Kidney glomerular epithelial cell (primary cell): ENCODE data around the gene PHACTR1.
"Not testable (repeated sequence)": the region's sequence is repeated elsewhere in the genome, so short reads cannot be mapped to it uniquely, and the experiment has no call there.

ENCODE experiments used
- DNase-seq: peaks from one replicate; lab custom pipeline; 2025; lab: John Stamatoyannopoulos, UW

Gene PHACTR1

DNA sequence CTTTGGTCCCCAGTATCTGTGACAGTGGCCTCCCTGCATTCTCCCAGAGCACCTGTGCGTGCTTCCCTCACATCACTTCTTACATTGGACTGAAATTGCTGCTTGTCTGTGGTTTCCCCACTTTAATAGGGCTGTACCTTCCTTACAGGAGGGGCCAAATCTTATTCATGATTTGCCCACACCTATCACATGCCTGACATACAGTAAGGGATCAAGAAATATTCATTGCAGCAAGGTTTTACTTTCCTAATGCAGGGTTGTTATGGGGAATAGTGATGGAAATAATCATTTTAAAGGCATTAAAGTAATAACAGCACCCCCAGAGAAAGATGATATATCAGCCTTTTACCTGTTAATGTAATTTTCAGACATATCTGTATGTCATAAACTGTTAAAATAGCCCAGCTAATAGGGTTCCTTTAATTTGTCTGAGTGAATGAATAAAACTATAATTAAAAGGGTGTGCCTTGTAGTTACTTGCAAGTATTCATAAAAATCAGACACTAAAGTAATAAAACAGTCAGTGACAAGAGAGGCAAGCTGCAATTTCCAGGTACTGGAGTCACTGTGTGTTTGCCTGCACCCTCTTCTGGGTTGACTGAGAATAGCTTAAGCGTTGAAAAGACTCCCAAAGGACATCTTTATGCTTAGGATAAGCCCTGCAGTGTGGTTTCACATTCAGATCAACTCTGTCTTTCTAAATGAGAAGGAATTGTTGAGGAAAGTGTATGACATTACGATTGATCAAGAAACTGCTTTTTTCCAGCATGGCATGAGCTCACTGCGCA is 182.7 kb downstream of the PHACTR1 start:
- DNase-seq, result no peak

DNA sequence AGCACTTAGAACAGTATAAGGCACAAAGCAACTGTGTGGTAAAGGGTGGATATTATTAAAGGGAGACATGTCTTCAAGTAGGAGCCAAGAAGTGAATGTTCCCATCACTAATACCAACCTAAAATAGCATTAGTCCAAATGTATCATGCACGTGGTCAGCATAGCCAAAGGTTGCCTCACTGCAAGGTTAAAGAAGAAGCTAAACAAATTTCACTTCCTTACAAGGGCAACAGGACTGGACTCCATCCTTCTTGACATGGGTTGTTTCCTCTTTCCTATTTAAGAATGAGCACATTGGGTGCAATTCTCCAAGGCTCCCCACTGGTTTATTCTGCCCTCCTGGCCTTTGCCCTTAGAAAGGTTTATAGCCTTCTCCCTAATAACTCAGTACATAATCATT is 186.7 kb downstream of the PHACTR1 start:
- no peak for DNase-seq

DNA sequence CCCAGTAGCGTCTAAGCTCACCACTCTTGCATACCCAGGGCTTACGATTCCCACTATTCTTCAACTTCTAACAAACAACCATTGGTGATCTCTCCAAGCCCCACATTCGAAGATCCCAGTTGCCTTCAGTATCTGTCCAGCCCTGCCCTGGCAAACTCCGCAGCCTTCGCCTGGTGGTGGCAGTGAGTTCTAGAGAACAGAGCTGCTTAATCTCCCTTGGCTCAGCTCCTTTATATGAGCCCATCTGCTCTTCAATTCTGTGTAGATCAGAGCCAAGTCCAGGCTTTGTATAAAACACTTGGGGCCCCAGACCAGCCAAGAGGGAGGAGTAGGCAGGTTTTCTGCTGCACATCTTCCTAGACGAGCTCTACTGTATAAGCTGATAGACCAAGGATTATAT is 193.3 kb downstream of the PHACTR1 start:
- DNase-seq, result no peak

DNA sequence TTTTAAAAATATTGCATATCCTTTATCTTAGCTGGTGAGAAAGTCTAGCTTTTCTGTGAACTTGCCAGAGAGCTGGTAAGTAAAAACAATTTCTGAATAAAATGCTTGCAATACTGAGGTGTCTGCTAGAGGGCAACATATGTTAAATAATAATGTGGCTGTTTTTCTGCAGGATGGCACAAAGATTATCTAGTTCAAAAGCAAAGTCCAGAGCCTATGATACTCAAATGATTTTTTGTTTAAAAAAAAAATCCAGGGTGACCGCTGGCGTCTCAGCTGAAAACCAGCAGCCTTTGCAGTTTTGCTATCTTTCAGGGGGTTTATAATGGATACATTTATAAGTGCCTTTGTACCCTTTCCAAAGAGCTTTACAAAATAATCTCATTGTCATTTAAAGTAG is 194.9 kb downstream of the PHACTR1 start:
- DNase-seq, result peak; percentile 64

DNA sequence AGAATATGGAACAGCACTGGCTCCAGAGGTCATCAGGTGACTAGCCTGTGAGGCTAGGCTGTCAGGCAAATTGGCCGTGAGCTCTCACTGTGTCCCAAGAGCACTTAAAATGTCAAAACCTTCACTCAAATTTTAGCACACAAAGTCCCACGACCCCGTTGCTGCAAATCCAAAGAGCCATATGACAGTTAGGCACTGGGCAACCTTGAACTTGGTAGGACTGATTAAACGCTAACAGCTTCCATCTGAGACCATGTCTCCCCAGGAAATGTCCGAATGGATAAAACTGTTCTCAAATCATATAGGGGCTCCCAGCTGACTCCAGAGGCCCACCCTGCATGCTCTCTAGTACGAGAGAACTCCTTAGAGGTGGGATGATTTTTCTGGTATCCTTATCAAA is 196.6 kb downstream of the PHACTR1 start:
- no peak for DNase-seq

DNA sequence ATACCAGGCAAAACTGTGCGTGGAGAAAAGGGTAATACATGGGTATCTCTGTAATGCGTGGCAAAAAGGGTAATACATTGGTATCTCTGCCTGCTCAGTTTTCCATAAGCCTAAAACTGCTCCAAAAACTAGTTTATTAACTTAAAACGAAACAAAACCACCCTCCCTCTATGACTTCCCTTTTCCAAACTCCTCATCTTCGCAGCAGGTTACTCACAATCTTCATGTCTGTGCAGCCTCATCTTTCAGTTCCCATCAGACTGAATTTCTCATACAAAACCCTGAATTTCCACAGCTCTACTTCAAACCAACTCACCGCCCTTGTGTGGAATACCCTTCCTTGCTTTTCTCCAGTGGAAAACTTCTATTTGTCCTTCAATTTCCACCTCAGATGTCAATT is 199.4 kb downstream of the PHACTR1 start:
- no peak for DNase-seq

DNA sequence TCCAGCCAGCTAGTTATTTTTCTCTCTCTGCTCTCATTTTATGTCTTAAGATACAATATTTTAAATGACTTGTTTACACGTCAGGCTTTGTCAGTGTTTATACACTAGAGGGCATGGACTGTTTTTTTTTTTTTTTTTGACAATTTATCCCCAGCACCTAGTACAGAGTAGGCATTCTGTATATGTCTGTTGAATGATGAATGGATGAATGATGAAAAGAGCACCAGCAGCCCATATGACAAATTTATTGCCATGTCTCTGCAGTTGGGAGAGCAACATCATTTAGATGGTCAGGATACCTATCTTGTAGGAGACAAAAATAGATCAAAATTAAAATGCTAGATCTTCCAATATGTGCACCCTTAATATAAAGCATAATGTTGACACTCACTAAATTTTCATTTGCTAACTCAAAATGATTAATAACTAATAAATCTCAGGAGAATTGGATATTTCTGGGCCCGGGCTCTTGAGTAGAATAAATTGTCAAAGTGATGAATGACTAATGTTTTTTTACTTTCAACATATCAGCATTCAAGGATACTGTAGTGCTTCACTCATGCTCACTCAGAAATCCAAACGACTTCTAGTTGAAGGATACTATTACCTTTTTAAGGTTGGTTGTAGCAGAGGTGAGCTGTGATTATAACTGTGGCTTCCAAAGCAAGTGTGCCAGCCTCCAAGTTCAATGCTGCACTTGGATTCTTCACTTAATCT is 200.0 kb downstream of the PHACTR1 start:
- no peak for DNase-seq

DNA sequence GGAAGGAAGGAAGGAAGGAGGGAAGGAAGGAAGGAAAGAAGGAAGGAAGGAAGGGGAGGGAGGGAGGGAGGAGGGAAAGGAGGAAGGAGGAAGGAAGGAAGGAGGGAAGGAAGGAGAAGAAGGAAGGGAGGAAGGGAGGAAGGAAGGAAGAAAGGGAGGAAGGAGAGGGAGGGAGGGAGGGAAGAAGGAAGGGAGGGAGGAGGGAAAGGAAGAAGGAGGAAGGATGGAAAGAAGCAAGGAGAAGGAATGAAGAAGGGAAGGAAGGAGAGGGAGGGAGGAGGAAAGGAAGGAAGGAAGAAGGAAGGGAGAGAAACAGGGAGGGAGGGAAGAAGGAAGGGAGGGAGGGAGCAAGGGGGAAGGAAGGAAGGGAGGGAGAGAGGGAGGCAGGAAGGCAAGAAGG is 204.9 kb downstream of the PHACTR1 start:
- DNase-seq, result no peak

DNA sequence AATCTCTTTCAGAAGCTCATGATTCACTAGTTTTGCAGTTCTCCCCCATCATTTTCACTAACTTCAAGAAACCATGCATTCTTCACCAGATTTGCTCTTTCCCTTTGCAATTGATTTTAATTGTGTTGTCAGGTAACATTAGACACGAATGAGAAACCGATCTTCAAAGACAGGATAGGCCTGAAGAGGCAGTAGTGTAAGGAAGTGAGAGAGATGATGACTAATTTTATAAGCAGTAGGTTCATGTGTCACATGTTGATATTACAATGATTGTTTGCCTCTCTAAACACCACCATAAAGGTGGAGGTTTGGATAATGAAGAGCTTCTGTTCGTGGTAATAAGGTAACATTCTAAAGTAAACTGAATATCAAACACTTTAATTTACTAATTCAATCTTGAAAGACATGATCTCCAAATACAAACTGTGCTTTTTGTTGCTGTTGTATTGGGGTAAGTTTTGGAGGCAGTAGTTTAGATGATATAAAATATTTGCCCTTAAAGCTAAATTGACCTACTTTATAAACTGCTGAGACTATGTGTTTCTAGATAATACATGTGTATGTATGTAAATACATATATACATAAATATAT is 207.2 kb downstream of the PHACTR1 start:
- no peak for DNase-seq

DNA sequence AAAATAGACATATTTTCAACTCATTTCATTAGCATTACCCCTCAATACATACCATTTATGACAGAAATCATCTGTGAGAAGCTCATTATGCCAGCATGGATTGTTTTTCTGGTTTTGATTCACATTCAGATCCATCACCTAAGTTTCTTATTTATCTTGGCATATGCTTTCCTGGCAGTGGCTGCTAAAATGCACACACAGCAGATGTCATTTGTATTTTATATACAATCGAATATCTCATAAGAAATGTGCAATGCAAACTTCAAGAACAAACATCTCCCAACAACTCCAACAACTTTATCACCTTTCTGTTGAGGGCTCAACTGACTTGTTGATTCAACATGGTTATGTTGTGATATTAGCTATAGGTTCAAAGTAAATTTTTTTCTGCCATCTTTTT is 208.3 kb downstream of the PHACTR1 start:
- no peak for DNase-seq

DNA sequence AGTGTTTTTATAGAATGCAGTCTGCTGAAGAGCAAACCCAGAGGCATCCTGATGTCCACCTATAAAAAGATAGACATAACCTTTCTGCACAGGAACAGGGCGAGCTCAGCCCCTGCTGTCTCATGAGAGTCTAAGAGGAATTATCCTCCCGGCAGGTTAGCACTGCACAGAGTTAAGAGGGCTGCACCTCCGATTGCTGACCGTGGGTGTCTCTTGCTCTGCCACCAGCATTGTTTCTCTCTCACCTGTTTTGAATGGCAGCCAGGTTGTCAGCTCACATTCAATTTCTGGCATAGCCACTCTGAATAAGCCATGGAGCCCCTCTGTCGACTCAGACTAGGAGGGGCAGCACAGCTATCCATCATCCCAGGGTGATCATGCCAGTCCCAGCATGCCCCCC is 211.2 kb downstream of the PHACTR1 start:
- DNase-seq, result no peak

DNA sequence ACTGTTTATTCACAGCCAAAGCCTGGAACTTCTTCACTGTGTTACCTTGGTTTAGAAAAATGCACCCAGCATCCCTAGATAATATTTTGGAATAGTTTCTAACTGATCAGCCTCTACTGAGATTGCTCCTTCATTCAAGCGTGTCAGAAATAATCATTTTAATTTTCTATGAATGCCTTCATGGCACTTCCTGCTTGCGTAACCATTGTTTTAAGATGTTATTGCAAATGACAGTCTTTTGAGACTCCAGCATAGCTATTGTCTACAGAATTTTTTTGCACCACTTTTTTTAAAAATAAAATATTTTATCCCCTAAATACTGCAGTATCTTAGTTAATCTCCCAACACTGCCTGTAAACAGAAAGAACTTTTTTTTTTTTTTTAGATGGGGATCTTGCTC is 213.1 kb downstream of the PHACTR1 start:
- peak; percentile 21 for DNase-seq

DNA sequence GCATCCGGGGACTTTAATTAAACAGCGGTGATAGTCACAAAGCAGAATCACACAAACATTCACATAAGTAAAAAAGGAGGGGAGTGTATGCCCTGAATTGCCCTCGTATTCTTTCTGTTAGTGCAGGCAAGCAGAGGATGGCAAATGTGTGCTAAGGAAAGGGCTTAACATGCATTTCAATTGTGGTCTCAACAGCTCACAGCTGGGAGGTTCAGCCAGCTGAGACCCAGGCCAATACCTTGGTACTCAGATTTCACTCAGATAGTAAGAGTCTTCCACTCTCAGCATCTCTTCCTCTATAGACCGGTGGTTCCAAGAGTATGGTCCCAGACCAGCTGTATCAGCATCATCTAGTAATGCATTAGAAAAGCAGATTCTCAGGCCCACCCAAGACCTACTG is 215.1 kb downstream of the PHACTR1 start:
- DNase-seq, result no peak

DNA sequence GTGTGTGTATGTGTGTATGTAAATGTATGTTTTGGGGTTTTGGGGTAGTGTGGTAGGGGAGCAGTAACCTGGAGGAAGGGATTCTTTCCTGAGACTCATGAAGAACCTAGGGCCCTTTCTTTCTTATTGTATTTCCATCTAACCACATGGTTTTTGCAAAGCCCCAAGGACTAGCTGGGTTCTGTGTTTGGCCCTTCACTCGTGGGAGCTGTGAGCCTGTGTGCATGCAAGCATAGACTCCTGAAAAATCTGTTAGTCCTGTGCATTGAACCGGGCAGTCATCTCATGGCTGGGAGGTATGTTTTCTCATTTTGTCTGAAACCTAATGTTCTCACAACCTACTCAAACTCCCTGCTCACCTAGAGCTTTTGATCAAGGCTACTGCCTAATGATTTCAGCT is 219.1 kb downstream of the PHACTR1 start:
- DNase-seq, result peak; percentile 9

DNA sequence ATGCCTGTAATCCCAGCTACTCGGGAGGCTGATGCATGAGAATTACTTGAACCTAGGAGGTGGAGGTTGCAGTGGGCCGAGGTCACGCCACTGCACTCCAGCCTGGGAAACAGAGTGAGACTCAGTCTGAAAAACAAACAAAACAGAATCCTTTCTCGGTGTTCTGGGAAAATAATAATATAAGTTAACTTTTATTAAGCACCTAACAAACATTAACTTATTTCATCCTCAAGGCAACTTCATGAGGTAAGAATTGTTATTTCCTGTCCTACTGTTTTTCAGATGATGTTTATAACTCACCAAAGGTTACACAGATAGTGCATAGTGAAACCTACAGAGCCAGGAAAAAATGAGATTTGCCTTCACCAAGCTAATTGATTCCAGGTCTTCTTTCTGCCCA is 221.4 kb downstream of the PHACTR1 start:
- DNase-seq, result no peak

DNA sequence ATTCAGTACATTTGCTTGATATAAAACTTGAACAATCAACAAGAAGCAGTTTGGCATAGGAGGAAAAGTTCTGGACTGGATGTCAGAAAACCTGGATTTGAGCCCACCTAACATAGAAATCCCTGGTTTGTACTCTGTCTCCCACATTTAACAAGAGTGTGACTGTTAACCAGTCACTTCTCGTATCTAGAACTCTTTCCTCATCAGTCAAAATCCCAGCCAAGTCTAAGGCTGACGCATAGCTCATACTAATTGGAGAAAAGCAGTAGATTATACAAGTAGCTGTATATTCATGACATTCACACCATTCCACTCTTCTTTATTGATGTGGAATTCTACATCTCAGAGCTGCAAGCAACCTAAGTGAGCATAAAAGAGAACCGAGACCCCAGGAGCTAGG is 222.7 kb downstream of the PHACTR1 start:
- no peak for DNase-seq

DNA sequence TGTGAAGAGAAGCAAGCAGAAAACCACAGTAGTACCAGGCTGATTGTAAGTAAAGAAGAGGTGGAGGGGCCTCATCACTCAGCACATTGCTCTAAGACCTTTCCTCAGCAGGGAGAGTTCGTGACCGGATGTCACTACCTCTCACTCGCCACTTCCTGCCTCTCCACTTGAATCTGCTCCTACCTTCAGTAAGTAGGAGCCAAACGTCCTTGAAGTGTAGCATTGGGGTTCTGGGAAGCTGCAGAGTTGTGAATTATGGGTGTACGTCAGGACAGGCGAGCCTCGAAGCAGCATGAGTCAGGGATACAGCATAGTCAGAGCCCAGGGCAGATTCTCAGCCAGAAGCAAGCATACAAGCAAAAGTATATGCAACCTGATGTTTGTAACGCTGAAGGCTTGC is 224.9 kb downstream of the PHACTR1 start:
- DNase-seq, result no peak

DNA sequence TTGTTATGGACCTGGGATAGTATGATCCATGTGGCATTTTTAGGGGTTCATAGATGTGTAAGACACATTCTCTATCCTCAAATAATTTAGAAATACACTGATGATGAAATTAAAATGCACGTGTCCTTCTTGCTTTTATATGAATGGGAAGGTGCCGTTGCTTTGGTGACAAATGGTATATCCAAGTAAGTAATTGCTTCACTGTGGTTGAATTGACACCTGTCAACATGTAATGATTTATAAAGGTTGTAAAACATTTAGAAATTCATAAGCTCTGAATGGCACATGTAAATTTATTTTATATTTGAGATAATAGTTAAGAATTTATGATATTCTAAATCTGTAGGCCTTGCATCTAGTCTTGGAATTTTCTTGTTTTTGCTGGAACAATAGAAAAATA is 227.0 kb downstream of the PHACTR1 start:
- DNase-seq, result no peak

DNA sequence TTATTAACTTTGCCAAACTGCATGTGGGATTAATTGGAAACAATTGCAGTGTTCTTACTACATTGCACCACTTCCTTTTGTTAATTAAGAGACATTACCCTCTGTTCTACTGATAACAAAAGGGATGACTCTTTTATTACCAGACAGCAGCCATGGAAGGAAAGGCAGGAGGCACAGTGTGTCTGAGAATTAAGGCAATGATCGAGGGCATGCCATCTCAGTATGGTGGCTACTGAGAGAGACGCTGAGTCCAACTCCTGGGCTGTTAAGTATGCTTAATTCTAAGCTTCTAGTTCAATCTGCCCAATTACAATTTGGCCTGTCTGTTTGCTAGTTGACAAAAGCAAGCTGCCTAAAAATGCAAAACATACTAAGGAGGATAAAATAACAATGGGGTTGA is 227.4 kb downstream of the PHACTR1 start:
- DNase-seq, result no peak

DNA sequence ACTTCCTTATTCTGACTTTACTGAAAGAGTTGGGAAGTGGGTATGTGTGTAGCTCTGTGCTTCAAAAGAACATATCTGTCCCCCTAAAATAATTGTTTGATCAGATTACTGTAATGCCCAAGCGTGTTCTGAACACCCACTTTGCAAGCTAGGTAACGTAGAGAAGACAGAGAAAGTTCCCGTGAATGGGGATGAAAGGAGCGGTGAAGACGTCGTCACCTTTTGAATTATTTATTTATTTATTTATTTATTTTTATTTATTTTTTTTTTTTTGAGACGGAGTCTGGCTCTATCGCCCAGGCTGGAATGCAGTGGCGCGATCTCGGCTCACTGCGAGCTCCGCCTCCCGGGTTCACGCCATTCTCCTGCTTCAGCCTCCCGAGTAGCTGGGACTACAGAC is 228.0 kb downstream of the PHACTR1 start:
- DNase-seq, result not testable (repeated sequence)

DNA sequence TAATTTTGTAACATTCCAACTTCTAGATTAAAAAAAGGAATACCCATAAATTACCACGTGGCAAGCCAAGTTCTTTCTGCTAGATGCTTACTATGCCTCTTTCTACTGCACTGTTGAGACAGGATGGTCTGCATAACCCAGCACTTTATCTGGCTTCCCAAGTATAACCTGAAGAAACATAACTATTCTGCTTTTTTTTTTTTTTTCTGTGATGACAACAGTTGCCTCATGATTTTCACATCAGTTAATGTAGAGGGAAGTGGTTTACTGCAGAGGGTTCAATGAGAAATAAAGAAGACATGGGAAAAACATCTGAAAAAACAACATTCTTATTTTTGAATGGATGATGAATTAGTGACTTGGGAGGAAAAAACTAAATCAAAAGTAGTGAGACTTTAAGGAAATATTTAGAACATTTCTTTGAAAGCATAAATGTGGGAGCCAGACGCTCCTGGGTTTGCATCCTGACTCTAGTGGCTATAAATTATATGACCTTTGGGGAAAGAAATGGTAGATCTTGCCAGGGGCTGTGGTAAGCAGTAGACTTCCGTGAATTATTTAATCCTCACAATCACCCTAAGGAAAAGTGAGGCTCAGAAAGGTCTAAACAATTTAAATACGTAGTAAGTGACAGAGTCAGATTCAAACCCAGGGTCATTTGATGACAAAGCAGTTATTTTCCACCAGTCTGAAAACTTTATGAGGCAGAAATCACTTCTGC is 230.7 kb downstream of the PHACTR1 start:
- peak; percentile 51 for DNase-seq

DNA sequence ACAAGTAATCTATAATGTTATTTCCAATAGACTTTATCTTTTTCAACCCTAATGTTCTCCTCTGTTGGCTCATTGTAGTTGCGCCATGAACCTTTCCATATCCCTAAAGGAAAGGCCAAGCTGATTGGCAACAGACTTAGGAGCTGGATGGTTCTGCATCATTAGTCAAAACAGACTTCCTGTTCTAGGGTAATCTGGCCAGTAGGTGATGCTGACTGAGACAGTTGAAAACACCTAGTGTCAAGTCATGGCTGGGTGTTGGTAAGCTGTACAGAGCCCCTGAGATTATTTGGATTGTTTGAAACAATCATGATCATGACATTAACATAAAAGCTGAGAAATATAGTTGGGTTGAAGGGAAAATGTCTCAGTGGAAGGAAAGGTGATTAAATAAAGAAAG is 231.4 kb downstream of the PHACTR1 start:
- DNase-seq, result no peak

DNA sequence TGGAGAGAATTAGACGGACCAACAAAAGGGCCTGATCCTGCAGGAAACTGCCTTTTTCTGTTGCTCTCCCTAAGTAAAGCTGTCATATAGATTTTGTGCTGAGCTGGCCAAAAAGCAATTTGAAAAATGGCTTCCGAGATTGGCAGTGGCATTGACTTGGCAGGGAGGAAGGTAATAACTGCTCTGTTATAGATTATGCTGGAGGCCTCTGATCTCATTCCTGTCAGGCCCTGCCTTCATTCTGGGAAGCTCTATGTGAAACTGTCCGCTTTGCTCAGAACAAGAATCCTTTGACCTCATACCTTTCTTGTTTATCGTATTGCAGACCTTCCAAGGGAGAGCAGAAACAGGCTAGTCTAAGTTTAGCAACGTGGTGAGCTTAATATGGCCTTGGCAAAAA is 234.4 kb downstream of the PHACTR1 start:
- DNase-seq, result no peak
